Measurements from ENCODE around the gene UNC13B. TPM values are rescaled to one million over a fixed set of nuclear protein-coding genes. Genes with fewer than 3 reads are reported as not detected.
A peak's percentile ranks its signal among the peaks of the same experiment; 100 is the strongest.

The UNC13B gene
- total and polyA plus RNA-seq, 2 of the 8 experiments (the other 6 are each of a cell fraction or from before 2014, with no cell fraction given) = 23.1 to 51.7 TPM

GRCh38 chr9:35140093-35140492 lies 21.7 kb upstream of the UNC13B start:
- H4K5ac ChIP-seq (ENCODE audit: insufficient read length, low read depth, low read length) = no peak overlapping the region
- H3K4me1 ChIP-seq (replicated peaks in 1 of 4; ENCODE audit: control insufficient read depth in 3 of 4, insufficient read depth in 4 of 4, low read length in 3 of 4) = no peaks in the 10 kb centered on the region
- CTCF ChIA-PET (ENCODE audit: partially characterized antibody) = interaction anchor here (1.2 kb wide), 1 partner anchor 119 kb away, joined by 3 read pairs; no protein-coding TSS in a partner anchor
- DNase-seq (ENCODE audit: low read depth in 1 of 2, low spot score in 2 of 2) (no peak), FAIRE-seq (no peak)
- H3K18ac ChIP-seq (ENCODE audit: extremely low read depth, low read length) = no peak overlapping the region
- H2BK12ac ChIP-seq (ENCODE audit: low read depth, low read length) = no peak overlapping the region
- H3K23ac ChIP-seq (ENCODE audit: insufficient read length) = no peak overlapping the region
- H2BK20ac ChIP-seq (ENCODE audit: low read length) = no peak overlapping the region
- H4K91ac ChIP-seq (replicated peaks; ENCODE audit: insufficient read length, low read length) = no peak overlapping the region
- no peak overlapping the region for H2BK5ac ChIP-seq (ENCODE audit: low read depth, low read length)
- H3K56ac ChIP-seq (replicated peaks; ENCODE audit: insufficient read length, low read depth, low read length) = no peak overlapping the region
- TF ChIP-seq MAFK (IDR thresholded peaks at IDR 0.05; ENCODE audit: low read depth, low read length) (peak; percentile 56; the same call in 1 of the 2 replicates), SIX5 (IDR thresholded peaks at IDR 0.05; ENCODE audit: low read depth, low read length) (no peak)
- H3K9me3 ChIP-seq (ENCODE audit: insufficient read depth in 2 of 2, low read depth in 1 of 2, low read length in 1 of 2) = peaks cover 35 to 45% of the 10 kb centered on the region in 2 experiments
- no peak overlapping the region for H3K4me3 ChIP-seq (ENCODE audit: extremely low read depth in 1 of 4, insufficient read depth in 2 of 4, low read depth in 3 of 4, low read length in 4 of 4)
- no peak overlapping the region for H2AFZ ChIP-seq (ENCODE audit: low read length)
- no peak overlapping the region for H2AK5ac ChIP-seq (ENCODE audit: low read depth, low read length)
- H3K27me3 ChIP-seq (replicated peaks in 1 of 4; ENCODE audit: control insufficient read depth in 3 of 4, extremely low read depth in 1 of 4, insufficient read depth in 3 of 4, low read length in 3 of 4) = no peaks in the 10 kb centered on the region
- no peak overlapping the region for H3K4me2 ChIP-seq (ENCODE audit: insufficient read depth in 1 of 2, low read depth in 2 of 2, low read length in 2 of 2)
- H3K9ac ChIP-seq (replicated peaks in 1 of 4; ENCODE audit: extremely low read depth in 1 of 4, low read depth in 3 of 4, low read length in 3 of 4) = no peak overlapping the region
- no peak overlapping the region for H3K14ac ChIP-seq (ENCODE audit: insufficient read length)
- H2BK120ac ChIP-seq (replicated peaks; ENCODE audit: low read depth, low read length) = no peak overlapping the region
- no peak overlapping the region for H3K27ac ChIP-seq (ENCODE audit: low read depth, low read length)
- POLR2A ChIA-PET (ENCODE audit: partially characterized antibody) = no interaction called here
- no peaks in the 10 kb centered on the region for H3K79me2 ChIP-seq (ENCODE audit: control insufficient read depth in 1 of 2, insufficient read depth in 2 of 2, low read length in 2 of 2)
- H3K4ac ChIP-seq (replicated peaks; ENCODE audit: insufficient read length, low read depth, low read length) = no peak overlapping the region
- H3K23me2 ChIP-seq (ENCODE audit: low read depth, low read length) = no peaks in the 10 kb centered on the region
- no peaks in the 10 kb centered on the region for H4K20me1 ChIP-seq (replicated peaks in 1 of 2; ENCODE audit: control insufficient read depth in 1 of 2, insufficient read depth in 2 of 2, low read length in 2 of 2)
- no peak overlapping the region for H4K8ac ChIP-seq (ENCODE audit: extremely low read depth, insufficient read depth, low read length)
- no peaks in the 10 kb centered on the region for H3K36me3 ChIP-seq (ENCODE audit: control insufficient read depth in 2 of 4, insufficient read depth in 4 of 4, low read length in 3 of 4)
- no peak overlapping the region for H2BK15ac ChIP-seq (ENCODE audit: low read length)
- H3K79me1 ChIP-seq (ENCODE audit: low read depth, low read length) = no peaks in the 10 kb centered on the region
- WGBS, 2 experiments (ENCODE audit: extremely low coverage in 1 of 2, insufficient coverage in 1 of 2, insufficient read length in 1 of 2, insufficient replicate concordance in 2 of 2, low coverage in 1 of 2, low lambda C conversion rate in 2 of 2, missing lambda C conversion rate in 1 of 2) = 93% methylated on average over 2 of the region's 2 CpGs; no CpG with 5 or more reads in 1 of the 2 experiments
